HG02981 (cell line): ENCODE data around the gene FHAD1.

Experiments
- ATAC-seq: cut with Tn5 transposase; IDR thresholded peaks from one replicate; pipeline ENCODE4 v1.9.1; 2021; ENCODE audit warnings: mild to moderate bottlenecking, moderate library complexity; ENCODE audit not compliant: unreplicated experiment

The FHAD1 gene

DNA sequence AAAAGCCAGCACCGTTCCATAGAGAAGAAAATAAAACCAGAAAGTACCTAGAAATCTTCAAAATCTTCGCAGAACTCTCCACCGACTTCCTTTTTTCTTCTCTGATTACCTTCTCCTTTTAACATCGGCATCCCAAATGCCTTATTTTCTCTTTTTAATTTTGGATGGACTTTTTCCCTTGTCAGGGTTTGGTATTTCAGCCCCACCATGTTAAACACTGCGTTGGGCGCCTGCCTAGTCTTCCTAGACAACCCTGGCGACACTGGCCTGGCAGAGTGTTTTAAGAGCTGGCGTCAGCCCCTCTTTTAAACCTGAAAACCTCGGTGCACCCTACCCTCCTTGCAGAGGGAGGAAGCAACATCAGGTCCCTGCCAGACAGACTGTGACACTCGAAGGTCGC lies 96.7 kb downstream of the FHAD1 start:
- ATAC-seq, result no peak

DNA sequence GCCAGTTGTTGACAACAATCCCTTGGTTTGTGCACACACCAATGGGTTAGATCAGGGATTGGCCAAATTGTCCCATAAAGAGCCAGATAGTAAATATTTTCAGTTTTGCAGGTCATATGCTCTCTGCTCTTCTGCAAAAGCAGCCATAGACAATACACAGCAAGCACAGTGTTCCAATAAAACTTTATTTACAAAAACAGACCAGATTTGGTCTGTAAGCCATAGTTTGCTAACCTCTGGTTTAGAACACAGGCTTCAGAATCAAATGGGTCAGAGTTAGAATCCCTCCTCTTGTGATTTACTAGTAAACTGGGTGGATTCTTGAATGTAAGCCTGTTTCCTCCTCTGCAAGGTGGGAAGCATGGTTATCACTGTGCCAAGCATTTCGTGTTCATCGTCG lies 97.4 kb downstream of the FHAD1 start:
- ATAC-seq, result no peak

- ATAC-seq, result no peak
These were observed 98.0 kb downstream of the FHAD1 start for GRCh38 chr1:15344800-15345704.

DNA sequence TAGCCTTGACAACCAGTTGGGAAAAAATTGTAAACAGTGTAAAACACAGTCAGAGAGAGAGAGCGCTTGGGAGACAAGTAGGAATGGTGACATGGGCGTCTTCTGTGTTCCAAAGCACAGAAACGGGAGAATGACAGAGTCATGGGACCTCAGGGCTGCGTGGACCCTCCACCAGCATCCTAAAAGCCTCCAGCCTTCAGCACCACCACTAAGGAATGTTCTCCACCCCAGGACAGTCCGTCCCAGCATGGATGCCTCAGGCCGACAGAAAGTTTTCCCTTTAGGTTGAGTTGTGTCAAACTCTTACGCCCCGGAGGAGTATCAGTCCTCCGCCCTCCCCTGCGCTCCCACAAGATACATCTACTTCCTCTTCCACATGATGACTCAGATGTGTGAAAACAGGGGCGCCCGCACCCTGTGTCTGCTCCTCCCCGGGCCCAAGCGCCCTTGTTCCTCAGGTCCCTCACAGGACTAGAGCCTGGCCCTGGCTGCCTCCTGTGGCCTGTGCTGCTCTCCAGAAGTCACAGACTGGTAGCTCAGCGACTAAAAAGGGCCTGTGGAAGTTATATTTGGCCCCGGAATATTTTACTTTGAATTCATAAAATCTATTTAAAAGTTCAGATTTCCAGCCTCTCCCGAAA lies 98.8 kb downstream of the FHAD1 start:
- ATAC-seq, result no peak

GRCh38 chr1:15346346-15347030 lies 99.5 kb downstream of the FHAD1 start:
- no peak for ATAC-seq

DNA sequence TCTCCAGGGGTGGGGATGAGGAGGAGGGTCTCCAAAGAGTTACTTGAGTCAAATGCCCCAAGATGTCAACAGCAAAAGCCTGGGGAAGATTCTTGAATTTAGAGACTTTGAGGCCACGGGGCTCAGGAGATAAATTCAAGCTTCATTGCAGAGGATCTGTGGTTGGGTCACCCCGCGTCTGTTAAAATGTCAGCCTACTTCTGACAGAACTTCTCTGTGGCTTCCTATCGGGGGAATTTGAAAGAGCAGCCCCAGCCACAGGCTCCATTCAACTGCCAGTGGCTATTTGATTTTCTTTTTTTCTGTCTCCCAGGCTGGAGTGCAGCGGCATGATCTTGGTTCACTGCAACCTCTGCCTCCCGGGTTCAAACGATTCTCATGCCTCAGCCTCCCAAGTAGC lies 100.2 kb downstream of the FHAD1 start:
- no peak for ATAC-seq

DNA sequence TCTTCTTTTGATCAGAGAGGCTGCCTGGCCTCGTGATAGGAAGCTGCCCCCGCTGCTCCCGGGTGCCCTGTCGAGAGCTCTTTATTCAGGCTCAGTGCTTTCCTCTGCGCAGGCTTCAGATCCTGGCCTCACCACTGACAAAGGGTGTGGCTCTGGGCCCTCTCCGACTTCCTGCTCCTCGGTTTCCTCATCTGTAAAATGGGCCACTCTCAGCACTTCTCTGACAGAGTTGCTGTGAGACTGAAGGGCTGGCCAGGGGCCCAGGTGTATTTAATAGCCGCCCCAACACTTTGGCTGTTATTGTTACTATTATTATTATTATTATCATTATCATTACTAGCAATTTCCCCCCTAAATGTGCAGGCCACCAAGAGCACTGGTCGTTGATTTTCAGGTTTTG lies 101.6 kb downstream of the FHAD1 start:
- no peak for ATAC-seq

- no peak for ATAC-seq
These were observed 102.1 kb downstream of the FHAD1 start for GRCh38 chr1:15349133-15349532.

DNA sequence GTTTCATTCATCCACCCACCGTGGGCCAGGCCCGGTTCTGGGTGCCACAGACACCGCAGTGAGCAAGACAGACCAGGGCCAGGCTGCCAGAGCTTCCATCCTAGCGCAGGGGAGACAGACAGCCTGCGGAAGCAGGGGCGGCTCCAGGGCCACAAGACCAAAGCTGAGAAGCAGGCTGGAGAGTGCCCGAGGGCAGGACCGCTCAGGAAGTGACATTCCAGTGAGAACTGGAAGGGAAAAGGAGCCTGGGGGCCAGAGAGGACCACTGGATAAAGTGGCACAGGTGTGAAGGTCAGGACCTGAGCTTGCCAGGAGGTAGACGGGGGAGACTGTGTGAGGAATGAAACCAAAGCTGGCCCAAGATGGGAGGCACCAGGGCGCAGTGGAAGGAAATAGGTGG lies 103.1 kb downstream of the FHAD1 start:
- no peak for ATAC-seq

DNA sequence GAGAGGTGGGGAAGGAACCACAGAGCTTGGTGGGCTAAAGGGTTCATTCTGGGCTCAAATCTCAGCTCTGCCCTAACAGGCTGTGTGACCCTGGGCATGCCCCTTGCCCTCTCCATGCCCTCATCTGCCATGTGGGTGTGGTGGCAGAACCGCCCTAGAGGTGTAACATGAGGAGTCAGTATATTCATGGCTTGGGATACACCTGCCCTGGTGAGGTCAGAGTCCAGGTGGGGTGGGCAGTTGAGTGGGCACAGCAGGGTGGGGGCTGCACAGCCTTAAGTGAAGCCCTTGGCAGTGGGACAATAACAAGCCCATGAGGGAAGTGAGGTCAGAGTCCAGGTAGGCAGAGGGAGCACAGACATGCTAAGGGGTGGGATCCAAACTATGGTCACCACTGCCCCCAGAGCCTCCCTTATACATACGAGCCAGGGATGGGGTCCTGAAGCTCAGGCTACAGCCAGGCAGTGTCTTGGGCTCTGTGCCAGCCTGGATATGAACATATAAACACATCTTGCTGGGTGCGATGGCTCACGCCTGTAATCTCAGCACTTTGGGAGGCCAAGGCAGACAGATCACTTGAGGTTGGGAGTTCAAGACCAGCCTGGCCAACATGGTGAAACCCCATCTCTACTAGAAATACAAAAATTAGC lies 103.7 kb downstream of the FHAD1 start:
- ATAC-seq, result no peak

DNA sequence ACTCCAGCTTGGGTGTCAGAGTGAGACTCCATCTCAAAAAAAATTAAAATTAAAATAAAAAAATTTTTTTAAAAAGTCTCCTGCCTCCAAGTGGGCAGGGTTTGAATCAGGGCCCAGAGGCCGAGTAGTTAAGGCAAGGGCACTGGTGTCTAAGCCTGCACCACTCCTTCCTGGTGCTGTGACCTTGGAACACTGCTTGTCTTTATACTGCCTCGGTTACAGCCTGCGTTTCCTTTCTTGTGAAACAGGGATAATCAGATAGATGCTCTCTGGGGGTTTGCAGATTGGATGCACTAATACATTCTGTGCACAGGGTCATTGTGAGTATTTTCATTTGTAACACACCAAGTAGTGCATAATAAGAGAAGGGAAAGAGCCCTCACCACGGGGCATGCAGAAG lies 104.3 kb downstream of the FHAD1 start:
- ATAC-seq, result no peak

- no peak for ATAC-seq
These were observed 105.3 kb downstream of the FHAD1 start for GRCh38 chr1:15352128-15352957.

DNA sequence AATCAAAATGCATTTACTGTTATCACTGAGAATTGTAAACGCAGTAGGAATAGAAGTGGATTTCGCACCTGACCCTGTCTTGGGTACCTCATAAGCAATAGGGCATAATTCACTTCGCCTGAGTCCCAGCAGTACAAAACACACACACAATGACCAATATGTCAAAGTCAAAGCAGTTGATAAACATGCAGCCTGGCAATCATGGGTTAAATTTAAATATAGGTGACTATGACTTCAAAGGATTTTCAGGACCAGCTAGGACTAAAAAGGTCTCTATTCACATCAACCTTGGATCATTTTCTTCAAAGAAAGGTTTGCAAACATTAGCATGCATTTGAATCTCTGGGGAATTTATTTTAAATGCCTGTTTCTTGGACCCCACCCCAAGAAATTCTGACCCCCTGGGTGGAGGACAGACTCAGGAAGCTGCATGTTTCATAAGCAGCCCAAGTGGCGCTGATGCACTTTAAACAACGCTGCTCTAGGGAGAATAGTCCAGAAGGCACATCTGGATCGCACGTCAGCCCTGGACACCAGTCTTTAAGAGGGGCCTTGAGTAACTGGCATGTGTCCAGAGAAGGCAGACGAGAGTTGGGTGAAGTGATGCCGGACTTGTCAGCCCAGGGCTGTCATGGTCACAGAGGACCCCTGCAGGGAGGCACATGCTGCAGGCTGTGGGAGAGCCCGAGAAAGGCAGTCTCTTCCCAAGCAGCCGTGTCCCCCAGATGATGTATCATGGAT lies 107.0 kb downstream of the FHAD1 start:
- ATAC-seq, result no peak

DNA sequence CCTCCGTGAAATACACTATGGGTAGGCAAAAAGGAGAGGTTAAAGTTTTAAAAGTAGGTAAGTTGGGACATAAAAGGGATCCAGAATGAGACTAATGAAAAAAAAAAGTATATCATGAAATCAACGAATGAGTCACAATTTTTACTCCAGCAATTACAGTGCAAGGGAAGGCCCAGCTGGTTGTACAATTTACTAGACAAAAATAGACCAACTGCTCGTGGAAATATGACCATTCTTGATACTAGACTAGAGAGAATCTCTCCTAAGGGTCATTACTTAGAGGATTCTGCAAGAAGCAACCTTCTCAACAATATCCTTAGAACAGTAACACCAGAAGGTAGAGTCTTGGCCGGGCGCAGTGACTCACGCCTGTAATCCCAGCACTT lies 107.5 kb downstream of the FHAD1 start:
- no peak for ATAC-seq

GRCh38 chr1:15355968-15356625 lies 109.1 kb downstream of the FHAD1 start:
- no peak for ATAC-seq

GRCh38 chr1:15357612-15358207 lies 110.7 kb downstream of the FHAD1 start:
- no peak for ATAC-seq

- no peak for ATAC-seq
These were observed 111.6 kb downstream of the FHAD1 start for GRCh38 chr1:15358565-15359133.

DNA sequence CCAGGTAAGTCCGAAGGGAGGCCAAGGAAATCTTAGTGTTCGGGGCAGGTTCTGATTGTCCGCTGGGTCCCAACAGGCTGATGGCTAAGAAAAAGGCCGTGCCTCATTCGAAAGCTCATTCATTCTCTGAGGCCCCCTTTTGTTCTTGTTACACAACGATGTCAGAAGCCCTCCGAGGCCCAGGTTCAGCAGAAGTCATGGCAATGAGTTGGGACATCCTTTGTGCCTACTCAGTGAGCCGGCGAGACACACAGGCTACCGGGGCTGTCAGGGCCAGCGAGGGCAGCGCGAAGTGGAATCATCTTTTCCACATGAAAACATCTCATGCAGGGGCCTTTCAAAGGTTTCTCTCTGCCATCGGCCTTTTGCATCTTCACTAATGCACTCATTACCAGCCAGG lies 113.7 kb downstream of the FHAD1 start:
- ATAC-seq, result no peak
